CD4-positive, alpha-beta T cell treated with Interleukin-10 for 1 hour (primary cell): ENCODE measurements around the gene ACP3.
"Not testable (repeated sequence)": the region's sequence is repeated elsewhere in the genome, so short reads cannot be mapped to it uniquely, and the experiment has no call there.

ENCODE experiments used
- DNase-seq: peaks from one replicate; pipeline ENCODE4 v3.0.0-alpha.2; 2020

Gene ACP3, protein sequence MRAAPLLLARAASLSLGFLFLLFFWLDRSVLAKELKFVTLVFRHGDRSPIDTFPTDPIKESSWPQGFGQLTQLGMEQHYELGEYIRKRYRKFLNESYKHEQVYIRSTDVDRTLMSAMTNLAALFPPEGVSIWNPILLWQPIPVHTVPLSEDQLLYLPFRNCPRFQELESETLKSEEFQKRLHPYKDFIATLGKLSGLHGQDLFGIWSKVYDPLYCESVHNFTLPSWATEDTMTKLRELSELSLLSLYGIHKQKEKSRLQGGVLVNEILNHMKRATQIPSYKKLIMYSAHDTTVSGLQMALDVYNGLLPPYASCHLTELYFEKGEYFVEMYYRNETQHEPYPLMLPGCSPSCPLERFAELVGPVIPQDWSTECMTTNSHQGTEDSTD

DNA sequence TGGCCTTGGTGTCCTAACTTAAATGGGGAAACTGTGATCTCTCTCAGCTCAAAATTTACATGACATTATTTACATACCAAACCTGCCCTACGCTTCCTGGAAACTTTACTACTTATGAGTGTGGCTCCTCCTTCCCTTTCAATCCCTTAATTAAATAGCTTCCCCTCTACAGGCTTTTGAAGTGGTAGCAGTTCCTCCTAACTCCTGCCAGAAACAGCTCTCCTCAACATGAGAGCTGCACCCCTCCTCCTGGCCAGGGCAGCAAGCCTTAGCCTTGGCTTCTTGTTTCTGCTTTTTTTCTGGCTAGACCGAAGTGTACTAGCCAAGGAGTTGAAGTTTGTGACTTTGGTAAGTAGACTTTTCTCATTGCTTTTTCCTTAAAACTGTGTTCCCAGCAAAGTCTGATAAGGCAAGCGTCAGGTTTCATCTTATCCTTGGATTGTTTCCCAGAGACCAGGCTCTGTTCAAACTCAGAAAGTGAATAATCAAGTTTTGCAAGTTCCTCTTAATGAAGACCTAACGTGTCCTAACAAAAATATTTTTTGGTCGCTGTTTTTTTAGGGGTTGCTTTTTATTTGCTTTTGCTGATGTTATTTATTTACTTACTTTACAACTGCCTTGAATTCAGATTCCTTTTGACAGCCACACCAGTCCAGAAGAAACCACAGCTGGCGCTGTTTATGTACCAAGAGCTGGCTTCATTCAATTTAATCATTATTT lies at the start of gene ACP3:
Gene ACP3 (plus strand): TSS at position 179 of the 720 bp plus-strand sequence. CDS start 50 bp downstream, at position 229.
- peak; percentile 9 for DNase-seq

DNA sequence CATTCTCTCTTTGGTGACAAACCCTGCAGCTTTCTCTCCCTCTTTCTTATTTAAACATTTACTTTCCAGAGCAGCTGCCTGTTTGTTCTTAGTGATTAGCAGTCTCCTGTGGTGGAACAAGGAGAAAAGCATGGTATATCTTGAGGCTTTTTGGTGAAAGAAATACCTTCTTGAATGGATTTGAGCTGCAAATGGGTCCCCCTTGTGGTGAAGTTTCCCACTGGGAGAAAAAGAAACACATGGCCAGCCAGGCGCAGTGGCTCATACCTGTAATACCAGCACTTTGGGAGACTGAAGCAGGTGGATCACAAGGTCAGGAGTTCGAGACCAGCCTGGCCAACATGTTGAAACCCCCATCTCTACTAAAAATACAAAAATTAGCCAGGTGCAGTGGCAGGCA lies 48.3 kb upstream of the ACP3 start:
- no peak for DNase-seq

DNA sequence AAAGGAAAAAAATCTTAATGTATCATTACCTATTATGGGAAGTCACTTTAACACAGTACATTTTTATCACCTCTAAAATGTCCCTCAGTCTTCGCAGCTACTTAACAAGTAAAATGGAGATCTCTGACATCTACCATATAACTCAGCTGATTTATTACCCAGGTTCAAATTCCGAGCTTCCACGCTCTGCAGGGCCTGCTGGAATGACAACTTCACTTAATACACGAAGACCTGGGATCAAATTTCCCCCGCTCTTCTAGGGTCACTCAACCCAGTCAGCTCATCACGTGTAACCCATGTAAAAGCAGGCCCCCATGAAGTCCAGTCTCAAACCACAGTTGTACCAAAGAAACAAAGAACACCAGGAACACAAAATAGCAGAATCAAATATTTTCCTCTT lies 44.2 kb upstream of the ACP3 start:
- no peak for DNase-seq

DNA sequence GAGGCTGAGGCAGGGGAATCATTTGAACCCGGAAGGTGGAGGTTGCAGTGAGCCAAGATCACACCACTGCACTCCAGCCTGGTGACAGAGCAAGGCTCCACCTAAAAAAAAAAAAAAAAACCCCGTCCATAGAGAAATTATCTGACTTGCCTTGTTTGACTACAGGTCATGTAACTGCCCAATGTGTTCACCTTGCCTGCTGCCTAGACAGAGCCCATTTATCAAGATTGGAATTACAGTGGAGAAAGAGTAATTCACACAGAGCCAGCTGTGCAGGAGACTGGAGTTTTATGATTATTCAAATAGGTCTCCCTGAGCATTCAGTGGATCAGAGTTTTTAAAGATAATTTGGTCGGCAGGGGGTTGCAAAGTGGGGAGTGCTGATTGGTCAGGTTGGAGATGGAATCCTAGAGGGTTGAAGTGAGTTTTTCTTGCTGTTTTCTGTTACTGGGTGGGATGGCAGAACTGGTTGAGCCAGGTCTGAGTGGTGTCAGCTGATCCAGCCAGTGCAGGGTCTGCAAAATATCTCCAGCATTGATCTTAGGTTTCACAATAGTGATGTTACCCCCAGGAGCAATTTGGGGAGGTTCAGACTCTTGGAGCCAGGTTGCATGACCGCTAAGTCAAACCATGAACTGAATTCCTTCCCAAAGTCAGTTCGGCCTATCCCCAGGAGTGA lies 40.8 kb upstream of the ACP3 start:
- no peak for DNase-seq

DNA sequence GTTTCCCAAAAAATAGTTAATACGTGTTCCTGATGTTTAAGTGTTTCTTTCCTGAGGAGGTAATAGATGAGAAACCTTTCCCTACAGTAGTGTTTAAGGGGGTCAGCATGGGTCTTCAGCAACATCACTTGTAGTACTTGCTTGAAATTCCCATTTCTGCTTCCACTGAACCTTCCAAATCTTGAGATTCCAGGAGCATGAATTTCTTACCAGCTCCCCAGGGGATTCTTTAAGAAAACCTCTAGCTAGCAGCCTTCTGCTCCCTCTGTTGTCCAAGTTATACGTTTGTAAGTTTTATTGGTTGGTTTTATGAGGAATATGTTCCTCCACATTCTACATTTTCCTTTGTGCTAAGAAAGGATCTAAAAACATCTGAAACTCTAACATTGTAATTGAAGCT lies 38.2 kb upstream of the ACP3 start:
- DNase-seq: no peak

DNA sequence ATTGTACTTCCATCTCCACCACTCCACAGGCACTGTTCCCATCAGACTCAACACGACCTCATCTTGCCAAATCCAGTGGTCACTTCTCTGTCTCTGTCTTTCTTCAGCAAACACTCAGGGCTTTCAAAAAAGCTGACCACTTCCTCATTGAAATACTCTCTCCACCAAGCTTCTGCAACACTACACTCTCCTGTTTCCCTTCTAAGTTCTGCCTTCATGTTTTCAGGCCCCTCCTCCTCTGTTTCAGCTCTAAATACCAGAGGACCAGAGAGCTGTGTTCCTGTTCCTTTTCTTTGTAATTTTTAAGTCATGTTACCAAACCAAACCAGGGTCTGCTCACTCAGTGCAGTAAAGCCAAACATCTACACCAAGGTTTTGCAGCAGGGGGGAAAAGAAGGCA lies 33.8 kb upstream of the ACP3 start:
- peak; percentile 5 for DNase-seq

DNA sequence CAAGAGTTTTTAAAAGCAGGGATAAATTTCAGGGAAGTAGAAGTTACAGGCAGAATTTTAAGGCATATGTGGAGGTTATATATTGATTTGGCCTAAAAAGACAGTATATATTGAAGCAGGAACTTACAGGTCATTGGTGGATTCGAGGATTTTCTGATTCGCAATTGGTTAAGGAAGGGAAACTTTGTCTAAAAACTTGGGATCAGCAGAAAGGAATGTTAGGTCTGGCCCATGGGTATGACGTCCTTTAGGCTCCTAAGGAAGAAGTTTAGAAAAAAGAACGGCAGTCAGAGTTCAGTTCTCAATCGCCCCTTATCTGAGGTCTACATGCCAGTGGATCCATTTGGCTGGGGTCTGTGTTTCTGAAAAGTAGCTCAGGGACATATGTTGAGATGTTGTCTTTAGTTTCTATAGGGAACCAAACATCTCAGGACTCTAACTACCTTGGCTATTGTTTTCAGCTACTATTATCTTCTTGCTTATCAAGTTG lies 33.2 kb upstream of the ACP3 start:
- DNase-seq: no peak

DNA sequence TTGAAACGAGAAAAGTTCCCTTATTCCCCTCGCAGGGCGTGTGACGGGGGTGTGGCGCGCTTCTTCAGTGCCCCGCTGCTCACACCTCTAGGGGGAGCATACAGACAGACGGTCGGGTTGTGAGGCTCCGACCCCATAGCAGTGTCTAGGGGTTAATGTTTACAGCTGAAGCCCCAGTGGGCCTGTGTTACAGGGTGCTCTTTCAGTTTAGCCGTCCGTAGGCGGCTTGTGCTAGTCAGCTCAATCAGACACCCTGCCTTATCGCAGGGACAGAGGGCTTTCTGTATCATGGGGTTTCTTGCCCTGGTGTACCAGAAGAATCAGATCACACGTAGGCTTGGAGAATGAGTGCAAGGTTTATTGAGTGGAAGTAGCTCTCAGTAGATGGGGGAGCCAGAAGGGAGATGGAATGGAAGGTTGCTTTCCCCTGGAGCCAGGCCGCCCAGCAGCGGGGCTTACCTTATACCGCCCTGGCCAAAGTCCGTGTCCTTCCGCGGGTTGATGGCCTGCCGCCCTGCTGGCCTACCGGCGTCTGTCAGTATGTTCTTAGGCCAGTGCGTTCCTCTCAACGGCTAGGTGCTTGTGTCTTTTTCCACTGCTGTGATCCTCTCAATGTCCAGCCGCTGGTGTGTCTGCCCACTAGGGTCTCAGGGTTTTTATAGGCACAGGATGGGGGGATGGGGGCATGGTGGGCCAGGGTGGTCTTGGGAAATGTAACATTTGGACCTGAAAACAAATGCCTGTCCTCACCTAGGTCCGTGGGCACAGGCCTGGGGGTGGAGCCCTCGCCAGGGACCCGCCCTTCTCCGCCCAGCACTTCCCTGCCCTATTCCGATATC lies 32.2 kb upstream of the ACP3 start:
- DNase-seq: no peak

DNA sequence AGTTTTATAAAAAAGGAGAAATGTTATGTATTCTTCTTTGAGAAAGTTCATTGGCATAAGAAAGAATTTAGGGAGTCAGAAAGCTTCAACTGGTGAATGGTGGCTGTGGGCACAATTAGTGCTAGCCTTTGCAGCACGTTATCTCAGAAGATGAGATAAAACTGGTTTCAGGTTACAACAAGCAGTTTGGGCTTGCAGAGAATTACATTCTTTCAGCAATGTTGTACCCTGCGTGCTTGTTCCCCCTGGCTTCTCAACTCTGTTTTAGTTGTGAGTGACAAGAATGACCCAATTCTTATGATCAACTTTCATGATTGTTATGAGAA lies 31.6 kb upstream of the ACP3 start:
- DNase-seq: no peak

DNA sequence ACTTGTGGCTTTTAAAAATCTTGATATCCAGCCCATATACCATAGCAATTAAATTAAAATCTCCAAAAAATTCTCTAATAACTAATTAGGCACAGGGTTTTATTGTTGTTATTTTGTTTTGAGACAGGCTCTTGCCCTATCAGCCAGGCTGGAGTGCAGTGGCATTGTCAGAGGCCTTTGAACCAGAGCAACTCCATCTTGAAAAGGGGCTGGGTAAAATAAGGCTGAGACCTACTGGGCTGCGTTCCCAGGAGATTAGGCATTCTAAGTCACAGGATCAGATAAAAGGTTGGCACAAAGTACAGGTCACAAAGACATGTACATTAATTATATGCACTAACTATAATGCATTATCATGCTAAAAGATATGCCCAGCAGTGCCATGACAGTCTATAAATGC lies 31.2 kb upstream of the ACP3 start:
- DNase-seq: no peak

DNA sequence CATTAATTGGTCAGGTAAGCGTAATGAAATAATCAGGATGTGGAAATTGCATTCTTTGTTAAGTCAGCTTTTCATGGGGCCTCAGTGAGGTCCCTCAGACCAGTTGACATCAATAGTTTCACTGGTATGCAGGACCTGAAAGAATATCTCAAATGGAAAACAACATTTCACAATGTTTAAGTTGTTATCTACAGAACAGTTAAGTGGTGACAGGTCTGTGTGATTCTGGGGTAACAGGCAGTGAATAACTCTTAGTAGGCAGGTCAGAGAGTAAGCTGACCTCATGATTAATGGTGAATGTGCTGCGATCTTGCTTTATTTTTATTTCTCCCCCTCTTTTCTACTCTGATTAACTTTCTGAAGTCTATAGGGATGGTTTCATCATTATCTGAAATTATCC lies 28.9 kb upstream of the ACP3 start:
- DNase-seq: no peak

DNA sequence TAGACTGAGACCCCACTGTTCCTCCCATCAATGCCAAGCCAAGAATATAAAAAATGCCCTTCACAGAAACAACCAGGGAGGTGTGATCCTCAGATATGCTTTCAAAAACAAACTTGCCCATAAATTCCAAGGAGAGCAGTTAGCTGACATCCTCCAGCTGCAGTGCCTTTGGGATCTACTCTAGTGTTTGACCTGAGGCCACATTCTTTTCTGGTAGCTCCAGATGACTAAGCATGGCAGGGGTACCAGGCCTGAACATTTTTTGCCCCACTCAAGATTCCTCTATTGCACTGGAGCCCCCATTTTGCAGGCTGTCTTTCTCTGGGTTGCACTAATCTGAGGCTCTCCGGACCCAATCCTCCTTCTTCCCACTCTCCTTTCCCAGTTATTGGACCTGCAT lies 27.9 kb upstream of the ACP3 start:
- no peak for DNase-seq

DNA sequence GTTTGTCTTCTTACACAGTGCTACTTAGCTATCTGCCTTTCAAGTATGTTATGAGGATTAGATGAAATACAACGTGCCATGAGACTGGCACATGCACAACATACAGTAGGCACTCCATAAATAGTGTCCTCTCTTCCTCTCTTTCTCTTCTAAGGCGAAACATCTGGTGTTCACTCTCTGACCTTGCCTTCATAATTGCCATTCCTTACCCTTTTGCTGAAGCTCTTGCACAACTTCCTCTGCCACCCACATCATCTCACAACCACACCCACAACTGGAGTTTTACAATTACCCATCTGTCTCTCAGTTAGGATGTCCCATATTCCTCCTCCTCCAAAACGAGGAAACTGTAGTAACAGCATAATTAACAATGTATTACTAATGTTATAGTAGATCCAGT lies 26.4 kb upstream of the ACP3 start:
- no peak for DNase-seq

DNA sequence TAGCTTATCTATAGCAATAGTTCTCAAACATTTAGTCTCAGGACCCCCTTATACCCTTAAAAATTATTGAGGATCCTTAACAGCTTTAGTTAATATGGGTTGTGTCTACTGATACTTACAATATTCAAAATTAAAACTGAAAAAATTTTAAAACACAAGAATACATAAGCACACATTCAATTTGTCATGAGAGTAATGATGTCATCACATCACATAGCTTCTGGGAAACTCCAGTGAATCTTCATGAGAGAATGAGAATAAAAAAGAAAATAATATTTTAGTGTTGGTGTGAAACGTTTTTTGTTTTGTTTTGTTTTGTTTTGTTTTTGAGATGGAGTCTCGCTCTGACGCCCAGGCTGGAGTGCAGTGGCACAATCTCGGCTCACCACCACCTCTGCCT lies 25.2 kb upstream of the ACP3 start:
- DNase-seq: no peak

DNA sequence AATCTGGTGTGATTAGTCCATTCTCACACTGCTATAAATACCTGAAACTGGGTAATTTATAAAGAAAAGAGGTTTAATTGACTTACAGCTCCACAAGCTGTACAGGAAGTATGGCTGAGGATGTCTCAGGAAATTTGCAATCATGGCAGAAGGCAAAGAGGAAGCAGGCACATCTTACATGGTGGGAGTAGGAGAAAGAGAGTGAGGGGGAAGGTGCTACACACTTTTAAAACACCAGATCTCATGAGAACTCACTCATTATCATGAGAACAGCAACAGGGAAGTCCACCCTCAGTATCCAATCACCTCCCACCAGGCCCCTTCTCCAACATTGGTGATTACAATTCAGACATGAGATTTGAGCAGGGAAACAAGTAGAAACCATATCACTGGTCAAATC lies 24.0 kb upstream of the ACP3 start:
- no peak for DNase-seq

DNA sequence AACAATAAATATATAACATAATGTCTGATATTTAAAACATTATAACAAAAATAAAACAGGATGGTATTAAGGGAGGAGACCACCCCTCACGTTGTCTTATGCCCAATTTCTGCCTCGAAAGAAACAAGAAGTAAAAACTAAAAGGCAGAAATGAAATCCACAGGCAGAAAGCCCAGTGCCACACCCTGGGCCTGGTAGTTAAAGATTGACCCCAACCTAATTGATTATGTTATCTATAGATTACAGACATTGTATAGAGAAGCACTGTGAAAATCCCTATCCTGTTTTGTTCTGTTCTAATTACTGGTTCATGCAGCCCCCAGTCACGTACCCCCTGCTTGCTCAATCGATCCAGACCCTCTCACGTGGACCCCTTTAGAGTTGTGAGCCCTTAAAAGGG lies 22.3 kb upstream of the ACP3 start:
- DNase-seq: no peak

DNA sequence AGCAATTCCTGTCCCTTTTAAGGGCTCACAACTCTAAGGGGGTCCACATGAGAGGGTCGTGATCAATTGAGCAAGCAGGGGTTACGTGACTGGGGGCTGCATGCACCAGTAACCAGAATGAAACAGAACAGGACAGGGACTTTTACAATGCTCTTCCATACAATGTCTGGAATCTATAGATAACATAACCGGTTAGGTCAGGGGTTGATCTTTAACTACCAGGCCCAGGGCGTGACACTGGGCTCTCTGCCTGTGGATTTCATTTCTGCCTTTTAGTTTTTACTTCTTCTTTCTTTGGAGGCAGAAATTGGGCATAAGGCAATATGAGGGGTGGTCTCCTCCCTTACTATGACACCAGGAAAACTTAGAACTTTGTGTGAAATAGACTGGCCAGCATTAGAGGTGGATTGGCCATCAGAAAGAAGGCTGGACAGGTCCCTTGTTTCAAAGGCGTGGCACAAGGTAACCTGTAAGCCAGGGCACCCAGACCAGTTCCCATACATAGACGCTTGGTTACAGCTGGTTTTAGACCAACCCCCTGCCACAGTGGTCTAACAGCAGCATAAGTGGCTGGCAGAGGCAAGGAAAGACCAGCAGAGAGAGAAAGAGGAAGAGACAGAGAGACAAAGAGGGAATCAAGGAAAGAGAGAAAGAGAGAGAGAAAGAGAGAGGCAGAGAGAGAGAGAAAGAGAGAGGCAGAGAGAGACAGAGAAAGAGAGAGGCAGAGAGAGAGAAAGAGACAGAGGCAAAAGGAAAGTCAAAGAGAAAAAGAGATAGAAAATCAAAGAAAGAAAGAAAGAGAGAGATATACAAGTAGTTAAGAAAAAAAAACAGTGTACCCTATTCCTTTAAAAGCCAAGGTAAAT lies 13.6 kb upstream of the ACP3 start:
- DNase-seq: not testable (repeated sequence)

DNA sequence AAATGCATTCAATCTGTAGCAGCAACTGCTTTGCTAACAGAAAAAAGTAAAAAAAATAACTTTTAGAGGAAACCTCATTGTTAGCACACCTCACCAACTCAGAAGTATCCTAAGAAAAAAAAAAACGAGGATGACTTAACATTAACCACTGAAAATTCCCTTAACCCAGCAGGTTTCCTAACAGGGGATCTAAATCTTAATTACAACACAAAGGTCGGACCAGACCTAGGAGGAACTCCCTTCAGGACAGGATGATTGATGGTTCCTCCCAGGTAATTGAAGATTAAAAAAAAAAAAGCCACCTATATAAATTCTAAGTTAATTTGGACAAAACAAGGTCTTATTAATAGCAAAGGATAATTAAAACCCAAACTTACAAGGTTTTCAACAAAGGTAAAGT lies 12.9 kb upstream of the ACP3 start:
- DNase-seq: not testable (repeated sequence)

DNA sequence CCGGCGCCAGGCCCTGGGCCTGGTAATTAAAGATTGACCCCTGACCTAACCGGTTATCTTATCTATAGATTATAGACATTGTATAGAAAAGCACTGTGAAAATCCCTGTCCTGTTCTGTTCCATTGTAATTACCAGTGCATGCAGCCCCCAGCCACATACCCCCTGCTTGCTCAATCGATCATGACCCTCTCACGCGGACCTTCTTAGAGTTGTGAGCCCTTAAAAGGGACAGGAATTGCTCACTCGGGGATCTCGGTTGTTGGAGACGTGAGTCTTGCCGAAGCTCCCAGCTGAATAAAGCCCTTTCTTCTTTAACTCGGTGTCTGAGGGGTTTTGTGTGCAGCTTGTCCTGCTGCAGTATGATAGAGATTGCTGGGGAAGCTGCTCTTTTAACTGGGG lies 7.2 kb upstream of the ACP3 start:
- not testable (repeated sequence) for DNase-seq

DNA sequence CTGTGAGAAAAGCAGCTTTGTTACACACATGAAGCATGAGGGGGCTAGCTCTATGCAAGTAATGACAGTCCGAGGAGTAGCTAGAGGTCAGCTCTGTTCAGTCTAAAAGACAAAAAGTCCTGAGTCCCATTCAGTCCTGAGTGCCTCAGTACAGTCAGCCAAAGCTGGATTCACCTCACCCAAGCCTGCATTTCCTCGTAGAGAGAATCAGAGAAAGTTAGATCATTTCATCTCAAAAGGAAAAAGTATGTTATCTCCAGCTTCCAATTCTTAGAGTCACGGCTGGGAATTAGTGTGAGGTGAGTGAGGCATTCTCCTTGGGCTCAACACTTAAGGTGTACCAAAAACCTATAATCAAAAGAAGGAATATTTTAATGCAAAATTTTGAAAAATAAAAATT lies 5.9 kb upstream of the ACP3 start:
- DNase-seq: no peak

DNA sequence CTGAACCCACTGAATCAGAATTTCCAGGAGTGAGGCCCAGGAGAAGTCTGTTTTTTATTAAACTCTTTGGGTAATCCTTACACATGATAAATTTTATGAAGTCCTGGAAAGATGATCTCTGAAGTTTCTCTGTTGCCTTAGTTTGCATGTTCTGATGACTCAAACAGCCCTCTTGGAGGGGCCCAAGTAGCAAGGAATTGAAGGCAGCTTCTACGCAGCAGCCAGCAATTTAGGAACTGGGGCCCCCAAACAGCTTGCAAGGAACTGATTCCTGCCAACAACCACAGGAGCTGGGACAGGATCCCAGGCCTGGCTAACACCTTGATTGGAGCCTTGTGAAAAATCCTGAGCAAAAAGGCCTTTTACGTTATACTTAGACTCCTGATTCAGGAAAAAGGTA lies 5.4 kb upstream of the ACP3 start:
- DNase-seq: no peak

DNA sequence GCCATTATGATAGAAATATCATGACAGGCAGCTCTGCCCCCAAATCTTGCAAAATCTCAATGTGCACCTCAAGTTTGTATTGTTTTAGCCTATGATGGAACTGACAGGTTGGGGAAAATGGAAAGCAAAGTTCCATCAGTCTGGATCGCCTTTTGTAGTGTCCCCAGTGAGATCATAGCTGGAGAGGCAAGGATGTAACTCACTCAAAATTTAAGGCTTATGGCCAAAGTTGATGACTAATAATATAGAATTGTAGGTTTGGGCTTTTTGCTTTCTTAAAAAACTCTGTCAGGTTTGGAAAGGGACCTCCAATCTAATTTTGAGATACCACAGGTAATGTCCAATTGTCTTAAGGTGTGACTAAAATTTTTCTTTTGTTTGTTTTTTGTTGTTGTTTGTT lies 1.4 kb upstream of the ACP3 start:
- no peak for DNase-seq
